GM21786 (cell line): Measurements from ENCODE around the gene PTRHD1.
"Not testable (repeated sequence)": the region's sequence is repeated elsewhere in the genome, so short reads cannot be mapped to it uniquely, and the experiment has no call there.

Experiments
- ATAC-seq: cut with Tn5 transposase; IDR thresholded peaks from one replicate; pipeline ENCODE4 v1.9.1; 2021; ENCODE audit not compliant: unreplicated experiment

The PTRHD1 gene, protein sequence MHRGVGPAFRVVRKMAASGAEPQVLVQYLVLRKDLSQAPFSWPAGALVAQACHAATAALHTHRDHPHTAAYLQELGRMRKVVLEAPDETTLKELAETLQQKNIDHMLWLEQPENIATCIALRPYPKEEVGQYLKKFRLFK

DNA sequence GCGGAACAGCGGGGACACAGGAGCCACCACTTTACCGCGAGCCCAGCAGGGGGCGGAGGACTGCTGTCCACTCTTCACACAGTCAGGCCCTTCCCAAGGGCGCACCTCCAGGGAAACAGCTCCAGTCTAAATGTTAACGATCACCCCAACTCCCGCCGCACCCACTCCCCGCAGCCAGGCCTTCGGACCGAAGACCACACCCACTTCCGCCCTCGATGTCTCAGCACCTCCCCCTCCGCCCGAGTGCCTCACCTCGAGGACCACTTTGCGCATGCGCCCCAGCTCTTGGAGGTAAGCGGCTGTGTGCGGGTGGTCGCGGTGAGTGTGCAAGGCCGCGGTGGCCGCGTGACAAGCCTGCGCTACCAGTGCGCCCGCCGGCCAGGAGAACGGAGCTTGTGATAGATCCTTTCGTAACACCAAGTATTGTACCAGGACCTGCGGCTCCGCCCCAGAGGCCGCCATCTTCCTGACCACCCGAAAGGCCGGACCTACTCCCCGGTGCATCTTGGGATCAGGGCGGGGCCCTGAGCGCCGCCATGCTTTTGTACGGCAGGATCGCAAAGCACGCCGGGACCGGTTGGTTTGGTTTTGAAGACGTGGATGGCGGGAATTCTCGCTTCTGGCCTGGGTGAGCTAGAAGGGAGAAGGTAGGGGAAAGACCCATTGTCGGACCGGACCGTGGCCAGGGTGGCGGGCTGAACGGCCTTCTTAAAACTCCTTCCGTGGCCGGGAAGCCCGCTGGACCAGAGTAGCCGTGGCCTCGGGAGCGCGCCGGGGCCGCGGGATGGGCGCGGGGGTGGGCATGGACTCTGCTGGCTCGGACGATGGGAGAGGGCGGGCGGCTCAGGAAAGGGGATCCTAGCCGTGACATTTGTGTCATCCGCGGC lies at the start of gene PTRHD1, which contains the start of gene CENPO:
PTRHD1 (minus strand) TSS at position 518 of the 887 bp plus-strand sequence; CDS start at position 504, 14 bp downstream.
CENPO (plus strand) TSS at position 552 of the 887 bp plus-strand sequence. CDS start 495 bp downstream, outside the sequence.
- ATAC-seq: peak; percentile 91

GRCh38 chr2:24842081-24843050 lies 49.2 kb upstream of the PTRHD1 start:
- no peak for ATAC-seq

DNA sequence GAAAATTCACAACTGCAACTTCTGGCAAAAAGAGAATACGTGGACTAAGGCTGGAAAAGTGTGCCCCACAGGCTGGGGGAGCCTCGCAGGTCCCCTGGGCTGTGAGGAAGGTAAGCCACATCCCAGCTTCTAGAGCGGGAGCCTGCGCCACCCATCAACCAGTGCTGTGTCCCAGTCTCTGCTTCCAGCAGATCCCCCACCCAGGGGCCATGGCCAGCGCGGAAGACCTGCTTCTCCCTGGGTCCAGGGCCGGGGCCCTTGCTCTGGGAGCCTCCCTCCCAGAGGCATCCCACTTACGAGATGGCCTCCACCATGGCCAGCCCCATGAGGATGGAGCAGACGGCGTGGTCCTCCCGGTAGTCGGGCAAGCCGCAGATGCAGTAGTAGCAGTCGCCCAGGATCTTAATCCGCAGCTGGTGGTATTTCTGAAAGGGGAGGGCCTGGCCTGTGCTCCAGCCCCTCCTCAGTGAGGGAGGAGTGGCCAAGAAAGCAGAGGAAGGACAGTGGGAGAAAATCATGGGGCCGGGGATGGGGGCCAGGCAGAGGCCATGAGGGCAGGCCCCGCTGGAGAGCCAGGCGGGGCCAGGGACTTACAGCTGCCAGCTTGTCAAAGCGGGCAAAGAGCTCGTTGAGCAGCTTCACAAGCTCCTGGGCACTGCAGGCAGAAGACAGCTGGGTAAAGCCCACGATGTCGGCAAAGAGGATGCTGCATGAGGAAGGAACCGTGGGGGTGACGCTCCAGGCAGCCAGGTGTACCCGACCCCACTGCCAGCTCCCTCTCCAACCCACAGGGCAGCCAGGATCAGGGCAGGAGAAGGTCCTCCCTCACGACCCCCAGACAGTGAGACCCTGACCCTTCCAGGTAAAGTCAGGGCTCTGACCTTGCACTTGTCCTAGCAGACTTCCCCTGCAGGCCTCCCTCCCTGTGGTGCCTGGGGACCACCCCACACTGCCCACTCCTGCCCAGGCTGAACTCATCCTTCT lies 48.1 kb upstream of the PTRHD1 start:
- no peak for ATAC-seq

GRCh38 chr2:24840164-24840869 lies 47.1 kb upstream of the PTRHD1 start:
- ATAC-seq: no peak

- no peak for ATAC-seq
These were observed 46.5 kb upstream of the PTRHD1 start for GRCh38 chr2:24839729-24840128.

- ATAC-seq: no peak
These were observed 45.4 kb upstream of the PTRHD1 start for GRCh38 chr2:24838541-24838940.

DNA sequence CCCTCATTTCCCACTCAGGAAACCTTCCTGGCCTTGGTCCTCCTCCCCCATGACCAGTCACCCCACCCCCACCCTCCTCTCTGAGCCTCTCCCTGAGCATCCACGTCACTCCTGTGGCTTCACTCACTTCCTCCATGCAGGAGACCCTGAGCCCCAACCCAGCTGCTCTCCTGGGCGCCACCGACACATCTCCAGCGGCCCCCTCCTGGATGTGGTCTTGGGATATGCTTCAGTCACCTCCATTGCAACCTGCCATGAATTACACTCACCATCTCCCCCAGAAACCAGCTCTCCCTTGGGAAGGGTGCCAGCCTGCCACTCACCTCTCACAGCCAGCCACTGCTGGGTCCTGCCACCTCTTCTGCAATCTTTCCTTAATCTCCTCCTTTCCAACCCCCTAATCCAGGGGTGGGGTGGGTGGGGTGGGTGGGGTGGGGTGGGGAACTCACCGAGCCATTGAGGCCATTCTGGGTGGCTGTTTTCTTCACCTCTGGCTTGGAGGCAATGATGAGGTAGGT lies 44.9 kb upstream of the PTRHD1 start:
- ATAC-seq: no peak

- no peak for ATAC-seq
These were observed 43.5 kb upstream of the PTRHD1 start for GRCh38 chr2:24836706-24837105.

- no peak for ATAC-seq
These were observed 43.0 kb upstream of the PTRHD1 start for GRCh38 chr2:24836206-24836605.

DNA sequence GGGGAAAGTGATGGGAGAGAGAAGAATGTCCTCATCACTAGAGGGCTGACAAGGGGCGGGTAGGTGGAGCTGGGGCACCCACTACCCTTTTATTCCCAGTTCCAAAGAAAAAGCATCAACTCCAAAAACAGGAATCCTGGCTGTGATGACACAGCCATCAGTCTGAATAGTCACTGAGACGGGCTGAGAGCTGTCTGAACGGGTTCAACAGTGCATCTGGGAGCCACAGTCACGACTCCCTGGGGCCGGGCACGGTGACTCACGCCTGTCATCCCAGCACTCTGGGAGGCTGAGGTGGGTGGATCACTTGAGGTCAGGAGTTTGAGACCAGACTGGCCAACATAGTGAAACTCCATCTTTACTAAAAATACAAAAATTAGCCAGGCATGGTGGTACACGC lies 42.2 kb upstream of the PTRHD1 start:
- not testable (repeated sequence) for ATAC-seq

DNA sequence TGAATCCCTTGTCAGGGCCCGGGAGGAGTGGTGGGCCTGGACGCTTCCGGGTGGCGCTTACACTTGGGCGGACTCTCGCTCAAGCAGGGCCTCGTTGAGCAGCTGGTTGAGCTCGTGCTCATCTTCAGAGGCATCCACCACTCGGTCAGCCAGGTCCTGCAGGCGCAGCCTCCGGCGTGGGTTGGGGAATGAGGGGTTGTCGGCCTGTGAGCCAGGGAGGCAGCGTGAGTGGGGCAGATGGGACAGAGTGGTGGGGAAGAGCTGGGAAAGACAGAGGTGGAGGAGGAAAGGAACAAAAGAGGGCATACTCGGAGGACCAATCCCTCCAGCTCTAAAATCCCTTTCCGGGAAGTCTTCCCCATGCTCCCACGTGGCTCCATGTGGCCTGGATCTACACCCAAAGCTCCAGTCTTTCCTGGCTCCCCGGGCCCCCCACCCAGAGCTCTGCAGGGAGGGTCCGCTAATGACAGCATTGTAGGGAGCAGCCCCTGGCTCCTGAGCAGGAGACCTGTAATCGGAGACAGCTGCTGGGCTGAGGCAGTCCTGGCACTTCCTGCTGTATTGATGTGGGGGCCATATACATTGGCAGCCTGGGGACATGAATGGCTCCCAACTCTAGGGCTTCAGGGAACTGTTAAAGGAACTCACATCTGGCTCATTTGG lies 41.7 kb upstream of the PTRHD1 start:
- no peak for ATAC-seq

- no peak for ATAC-seq
These were observed 40.9 kb upstream of the PTRHD1 start for GRCh38 chr2:24833821-24834732.

DNA sequence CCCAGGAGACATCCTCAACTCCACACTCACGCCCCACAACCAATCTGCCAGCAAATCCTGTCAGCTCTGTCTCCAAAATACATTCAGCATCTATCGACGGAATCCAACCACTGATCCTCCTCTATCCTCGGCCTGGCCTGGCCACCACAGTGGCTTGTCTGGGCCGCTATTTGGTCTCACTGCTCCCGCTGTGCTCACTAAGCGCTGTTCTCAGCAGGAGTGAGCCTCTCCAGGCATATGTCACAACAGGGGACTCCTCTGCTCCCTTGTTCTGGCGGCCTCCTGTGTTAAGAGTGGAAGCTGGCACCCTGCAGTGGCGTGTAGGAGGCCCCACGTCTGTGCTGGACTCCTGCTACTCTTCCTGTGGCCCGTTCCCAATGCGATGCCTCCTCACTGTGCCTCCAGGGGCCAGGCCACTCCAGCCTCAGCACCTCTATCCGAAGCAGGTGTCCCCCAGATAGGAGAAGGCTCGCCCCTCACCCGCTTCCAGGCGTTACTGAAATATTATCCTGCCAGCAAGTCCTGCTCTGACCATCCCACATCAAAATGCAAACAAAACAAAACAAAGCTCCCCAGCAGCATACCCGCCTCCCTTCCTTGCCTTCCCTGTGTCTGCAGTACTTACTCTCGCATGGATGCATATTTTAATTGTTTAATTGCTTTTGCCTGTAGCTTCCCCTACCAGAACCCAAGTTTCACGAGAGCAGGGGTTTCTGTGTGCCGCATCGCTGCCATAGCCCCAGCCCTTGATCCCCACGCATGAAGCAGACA lies 39.9 kb upstream of the PTRHD1 start:
- ATAC-seq: no peak

- no peak for ATAC-seq
These were observed 39.3 kb upstream of the PTRHD1 start for GRCh38 chr2:24832521-24832920.

- no peak for ATAC-seq
These were observed 38.9 kb upstream of the PTRHD1 start for GRCh38 chr2:24832073-24832461.

GRCh38 chr2:24831221-24832072 lies 38.3 kb upstream of the PTRHD1 start:
- no peak for ATAC-seq
